ENCODE results near the gene KLHDC2.
"Not testable (repeated sequence)": the region's sequence is repeated elsewhere in the genome, so short reads cannot be mapped to it uniquely, and the experiment has no call there.

Gene KLHDC2

DNA sequence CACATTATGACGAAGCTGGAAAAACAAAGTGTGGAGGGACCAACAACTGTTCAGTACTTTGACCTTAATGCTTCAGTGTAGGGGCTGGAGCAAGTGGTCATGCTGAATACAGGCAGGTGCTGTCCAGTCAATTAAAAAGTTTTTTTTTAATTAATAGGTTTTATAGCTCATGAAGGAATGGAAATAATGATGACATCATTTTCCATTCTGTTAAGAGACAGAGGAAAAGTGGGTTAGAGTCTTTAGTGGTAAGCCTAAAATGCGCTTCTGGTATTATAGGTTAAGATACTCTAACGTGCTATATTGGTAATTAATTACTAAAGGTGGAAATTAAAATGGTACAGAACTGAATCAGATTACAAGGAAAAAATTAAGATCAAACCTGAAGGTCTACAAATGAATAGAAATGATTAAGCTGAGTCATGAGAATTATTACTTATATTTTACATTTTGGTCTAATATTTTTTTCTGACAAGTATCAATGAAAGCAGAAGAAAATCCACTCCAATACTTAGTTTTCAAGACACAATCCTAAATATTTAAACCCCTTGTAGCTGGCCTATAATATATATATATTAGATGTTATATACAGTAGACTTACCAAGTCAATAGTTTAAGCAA, 15.6 kb downstream of the KLHDC2 start:
- DNase-seq = no peak

DNA sequence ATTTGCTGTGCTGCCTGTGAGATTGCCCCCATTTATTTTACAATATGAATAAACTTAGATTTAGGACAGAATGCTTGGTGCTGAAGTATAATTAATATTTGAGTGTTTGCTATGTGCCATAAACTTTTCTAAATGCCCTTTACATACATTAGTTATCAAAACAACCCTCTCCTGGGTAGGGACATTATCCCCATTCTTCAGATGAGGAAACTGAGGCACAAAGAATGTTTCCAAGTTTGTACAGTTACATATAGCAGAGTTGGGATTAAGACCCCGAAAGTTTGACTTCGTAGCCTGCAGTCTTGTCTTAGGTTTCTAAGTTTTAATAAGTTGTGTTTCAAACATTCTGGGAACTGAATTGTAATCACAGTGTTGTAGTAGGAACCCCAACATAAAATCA, 18.4 kb downstream of the KLHDC2 start:
- no peak for DNase-seq

DNA sequence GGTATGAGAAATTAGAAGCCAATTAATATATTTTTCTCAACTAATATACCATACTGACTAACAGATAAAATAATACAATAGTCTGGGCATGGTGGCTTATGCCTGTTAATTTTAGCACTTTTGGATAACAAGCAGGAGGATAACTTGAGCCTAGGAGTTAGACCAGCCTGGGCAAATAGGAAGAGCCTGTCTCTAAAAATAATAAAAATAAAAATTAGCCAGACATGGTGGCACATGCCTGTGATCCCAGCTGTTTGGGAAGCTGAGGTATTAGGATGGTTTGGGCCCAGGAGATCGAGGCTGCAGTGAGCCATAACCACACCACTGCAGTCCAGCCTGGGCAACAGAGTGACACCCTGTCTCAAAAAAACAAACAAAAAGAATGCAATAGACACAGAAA, 24.7 kb downstream of the KLHDC2 start:
- no peak for DNase-seq

DNA sequence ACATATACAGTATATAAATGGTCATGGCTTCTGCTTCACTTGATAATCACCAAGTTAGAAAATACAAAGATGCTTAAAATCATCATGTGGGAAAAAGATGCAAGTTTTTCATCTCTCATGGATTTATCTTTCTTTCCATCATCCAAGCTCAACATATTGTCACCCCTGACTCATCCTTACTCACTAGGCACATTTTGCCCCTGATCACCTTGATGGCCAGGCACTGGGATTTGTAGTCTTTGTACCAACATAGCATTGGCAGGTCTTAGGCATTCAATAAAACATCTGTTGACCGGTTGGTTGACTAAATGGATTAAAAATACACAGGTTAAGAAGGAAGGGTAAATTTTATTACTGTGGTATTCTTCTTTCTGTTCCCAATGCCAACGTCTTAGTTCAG, 28.1 kb downstream of the KLHDC2 start:
- no peak for DNase-seq

DNA sequence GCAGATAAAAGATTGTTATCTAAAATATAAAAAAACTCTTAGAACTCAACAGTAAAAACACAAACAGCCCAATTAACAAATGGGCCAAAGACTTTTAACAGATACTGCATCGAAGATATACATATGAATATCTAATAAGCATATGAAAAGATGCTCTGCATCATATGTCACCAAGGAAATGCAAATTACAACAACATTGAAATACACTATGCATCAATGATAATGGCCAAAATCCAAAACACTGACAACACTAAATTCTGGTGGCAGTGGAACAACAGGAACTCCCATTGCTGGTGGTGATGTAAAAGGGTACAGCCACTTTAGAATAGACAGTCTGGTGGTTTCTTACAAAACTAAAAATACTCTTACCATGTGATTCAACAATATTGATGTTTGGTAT, 40.8 kb downstream of the KLHDC2 start:
- DNase-seq = no peak

DNA sequence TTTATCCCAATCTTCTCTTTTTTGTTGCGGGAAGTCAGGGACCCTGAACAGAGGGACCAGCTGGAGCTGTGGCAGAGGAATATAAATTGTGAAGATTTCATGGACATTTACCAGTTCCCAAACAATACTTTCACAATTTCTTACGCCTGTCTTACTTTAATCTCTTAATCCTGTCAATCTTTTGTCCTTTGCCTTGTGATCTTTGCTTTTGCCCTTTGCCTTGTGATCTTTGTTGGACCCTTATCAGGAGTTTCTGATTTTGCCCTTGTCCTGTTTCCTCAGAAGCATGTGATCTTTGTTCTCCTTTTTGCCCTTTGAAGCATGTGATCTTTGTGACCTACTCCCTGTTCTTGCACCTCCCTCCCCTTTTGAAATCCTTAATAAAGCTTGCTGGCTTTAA, 48.2 kb downstream of the KLHDC2 start:
- DNase-seq = not testable (repeated sequence)

DNA sequence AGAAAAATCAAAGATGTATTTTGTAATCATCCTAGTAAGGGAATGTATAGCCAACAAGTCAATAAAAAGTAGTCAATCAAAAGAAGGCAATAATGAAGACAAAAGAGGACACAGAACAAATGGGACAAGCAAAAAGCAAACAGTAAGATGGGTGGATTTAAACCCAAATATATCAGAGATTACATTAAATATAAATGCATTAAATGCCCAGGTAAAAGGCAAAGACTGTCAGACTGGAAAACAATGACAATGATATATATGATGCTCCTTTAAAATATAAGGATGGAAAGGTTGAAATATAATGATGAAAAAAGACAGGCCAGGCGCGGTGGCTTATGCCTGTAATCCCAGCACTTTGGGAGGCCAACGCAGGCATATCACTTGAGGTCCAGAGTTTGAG, 48.9 kb downstream of the KLHDC2 start:
- no peak for DNase-seq

DNA sequence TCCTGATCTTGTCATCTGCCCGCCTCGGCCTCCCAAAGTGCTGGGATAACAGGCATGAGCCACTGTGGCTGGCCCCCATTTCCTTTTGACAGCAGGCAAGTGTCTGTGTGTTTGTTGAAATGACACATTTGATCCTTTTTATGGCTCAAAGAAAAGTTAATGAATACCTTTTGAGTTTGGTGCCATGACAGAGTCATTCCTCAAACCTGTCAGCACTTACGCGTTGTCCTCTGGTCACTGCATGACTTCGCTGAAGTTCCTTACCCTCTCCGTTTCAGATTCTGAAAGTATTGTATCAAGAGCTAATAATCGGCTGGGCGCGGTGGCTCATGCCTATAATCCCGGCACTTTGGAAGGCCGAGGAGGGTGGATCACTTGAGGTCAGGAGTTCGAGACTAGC, 52.2 kb downstream of the KLHDC2 start:
- no peak for DNase-seq

DNA sequence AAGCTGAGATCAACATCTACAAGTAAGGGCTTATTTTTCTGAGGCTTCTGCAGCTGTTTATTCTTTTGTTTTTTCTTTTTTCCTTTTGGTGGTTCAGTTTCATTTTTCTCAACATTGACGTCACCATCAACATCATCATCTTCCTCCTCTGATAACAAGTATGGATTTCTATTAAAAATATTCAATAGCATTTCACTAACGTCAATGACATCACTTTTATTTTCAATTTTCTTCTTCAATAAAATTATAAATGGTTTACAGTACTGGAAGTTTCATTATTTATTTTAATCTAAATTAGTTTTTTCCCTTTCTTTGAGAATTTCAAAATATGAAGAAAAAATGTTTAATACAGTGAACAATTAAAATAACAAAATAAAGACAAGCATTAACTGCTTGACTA, 60.7 kb downstream of the KLHDC2 start:
- no peak for DNase-seq

Measured in NCI-H1105 treated with DMSO at 0.1 percent for 48 hours (cell line).